KMS-11 (cell line): ENCODE results near the gene KIF17.

Source experiments
- H2AFZ ChIP-seq: fragments of 200-600 bp; sonication (generic); 2 replicates; pipeline ENCODE4 v1.6.1; 2016; ENCODE audit warnings: antibody characterized with exemption, mixed run types, low read depth
- H3K27ac ChIP-seq: fragments of 200-600 bp; sonication (generic); 2 replicates; pipeline ENCODE4 v1.6.1; 2016; ENCODE audit warnings: mild to moderate bottlenecking, mixed run types
- H3K27me3 ChIP-seq: fragments of 200-600 bp; sonication (generic); 2 replicates; pipeline ENCODE4 v1.6.1; 2017; ENCODE audit warnings: mild to moderate bottlenecking, low read depth, mixed run types, moderate library complexity; ENCODE audit not compliant: insufficient read depth
- H3K36me3 ChIP-seq: fragments of 200-600 bp; sonication (generic); 2 replicates; pipeline ENCODE4 v1.6.1; 2017; ENCODE audit warnings: mild to moderate bottlenecking, mixed run types; ENCODE audit not compliant: insufficient read depth
- H3K4me1 ChIP-seq: fragments of 200-600 bp; sonication (generic); 2 replicates; pipeline ENCODE4 v1.6.1; 2016; ENCODE audit warnings: mild to moderate bottlenecking, low read depth, mixed run types; ENCODE audit not compliant: poor library complexity, severe bottlenecking
- H3K4me2 ChIP-seq: fragments of 200-600 bp; sonication (generic); 2 replicates; pipeline ENCODE4 v1.7.0; 2016; ENCODE audit warnings: mild to moderate bottlenecking, mixed run types
- H3K4me3 ChIP-seq: fragments of 200-600 bp; sonication (generic); IDR thresholded peaks from 2 replicates; pipeline ENCODE4 v1.6.1; 2017; ENCODE audit warnings: low read depth, low read length, mixed read lengths; ENCODE audit not compliant: insufficient read depth
- H3K79me2 ChIP-seq: fragments of 200-600 bp; sonication (generic); 2 replicates; pipeline ENCODE4 v1.6.1; 2016; ENCODE audit warnings: low read depth, mixed run types; ENCODE audit not compliant: insufficient read depth
- H3K9ac ChIP-seq: fragments of 200-600 bp; sonication (generic); 2 replicates; pipeline ENCODE4 v1.6.1; 2016; ENCODE audit warnings: mild to moderate bottlenecking, mixed run types
- H4K20me1 ChIP-seq: fragments of 200-600 bp; sonication (generic); 2 replicates; pipeline ENCODE4 v1.6.1; 2016; ENCODE audit warnings: mild to moderate bottlenecking, mixed run types; ENCODE audit not compliant: insufficient read depth
- TF ChIP-seq, protein P1 (sequence below): fragments of 200-600 bp; sonication (generic); conservative IDR thresholded peaks from 2 replicates; pipeline ENCODE4 v1.6.1; 2017; ENCODE audit warnings: low read depth, mild to moderate bottlenecking, antibody characterized with exemption, low read length, moderate library complexity, mixed read lengths

The KIF17 gene

DNA sequence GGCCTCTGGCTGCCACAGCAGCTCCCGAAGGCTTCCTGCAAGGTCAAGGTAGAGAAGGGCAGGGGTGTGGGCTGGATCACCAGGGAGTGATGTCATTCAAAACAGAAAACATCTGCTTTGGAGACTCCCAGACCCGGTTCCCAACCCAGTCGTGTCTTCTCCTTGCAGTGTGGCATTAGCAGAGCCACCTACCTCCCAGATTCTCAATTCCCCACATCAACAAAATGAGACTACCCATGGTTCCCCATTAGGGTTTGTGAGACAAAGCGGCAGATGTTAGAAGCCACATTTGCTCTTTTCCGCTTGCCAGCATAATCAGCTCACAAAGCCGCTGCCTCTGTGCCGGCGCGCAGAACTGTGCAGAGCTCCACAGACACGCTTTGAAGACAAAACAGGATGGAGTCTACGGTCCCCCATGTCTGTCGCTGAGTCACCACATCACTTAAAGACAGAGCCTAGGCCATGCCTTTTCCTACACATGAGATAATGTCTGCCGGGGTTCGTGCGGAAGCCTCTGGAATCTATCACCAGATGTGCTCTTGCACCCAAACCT, 12.5 kb downstream of the KIF17 start:
- Histone ChIP-seq H3K9ac (no peak overlapping the region), H2AFZ (no peak overlapping the region), H3K36me3 (no peaks in the 10 kb centered on the region), H4K20me1 (no peaks in the 10 kb centered on the region), H3K4me2 (no peak overlapping the region), H3K27ac (no peak overlapping the region), H3K4me1 (no peaks in the 10 kb centered on the region), H3K79me2 (no peaks in the 10 kb centered on the region), H3K4me3 (no peak overlapping the region), H3K27me3 (peaks cover 32% of the 10 kb centered on the region)
- TF ChIP-seq, protein P1, sequence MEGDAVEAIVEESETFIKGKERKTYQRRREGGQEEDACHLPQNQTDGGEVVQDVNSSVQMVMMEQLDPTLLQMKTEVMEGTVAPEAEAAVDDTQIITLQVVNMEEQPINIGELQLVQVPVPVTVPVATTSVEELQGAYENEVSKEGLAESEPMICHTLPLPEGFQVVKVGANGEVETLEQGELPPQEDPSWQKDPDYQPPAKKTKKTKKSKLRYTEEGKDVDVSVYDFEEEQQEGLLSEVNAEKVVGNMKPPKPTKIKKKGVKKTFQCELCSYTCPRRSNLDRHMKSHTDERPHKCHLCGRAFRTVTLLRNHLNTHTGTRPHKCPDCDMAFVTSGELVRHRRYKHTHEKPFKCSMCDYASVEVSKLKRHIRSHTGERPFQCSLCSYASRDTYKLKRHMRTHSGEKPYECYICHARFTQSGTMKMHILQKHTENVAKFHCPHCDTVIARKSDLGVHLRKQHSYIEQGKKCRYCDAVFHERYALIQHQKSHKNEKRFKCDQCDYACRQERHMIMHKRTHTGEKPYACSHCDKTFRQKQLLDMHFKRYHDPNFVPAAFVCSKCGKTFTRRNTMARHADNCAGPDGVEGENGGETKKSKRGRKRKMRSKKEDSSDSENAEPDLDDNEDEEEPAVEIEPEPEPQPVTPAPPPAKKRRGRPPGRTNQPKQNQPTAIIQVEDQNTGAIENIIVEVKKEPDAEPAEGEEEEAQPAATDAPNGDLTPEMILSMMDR, result no peak

DNA sequence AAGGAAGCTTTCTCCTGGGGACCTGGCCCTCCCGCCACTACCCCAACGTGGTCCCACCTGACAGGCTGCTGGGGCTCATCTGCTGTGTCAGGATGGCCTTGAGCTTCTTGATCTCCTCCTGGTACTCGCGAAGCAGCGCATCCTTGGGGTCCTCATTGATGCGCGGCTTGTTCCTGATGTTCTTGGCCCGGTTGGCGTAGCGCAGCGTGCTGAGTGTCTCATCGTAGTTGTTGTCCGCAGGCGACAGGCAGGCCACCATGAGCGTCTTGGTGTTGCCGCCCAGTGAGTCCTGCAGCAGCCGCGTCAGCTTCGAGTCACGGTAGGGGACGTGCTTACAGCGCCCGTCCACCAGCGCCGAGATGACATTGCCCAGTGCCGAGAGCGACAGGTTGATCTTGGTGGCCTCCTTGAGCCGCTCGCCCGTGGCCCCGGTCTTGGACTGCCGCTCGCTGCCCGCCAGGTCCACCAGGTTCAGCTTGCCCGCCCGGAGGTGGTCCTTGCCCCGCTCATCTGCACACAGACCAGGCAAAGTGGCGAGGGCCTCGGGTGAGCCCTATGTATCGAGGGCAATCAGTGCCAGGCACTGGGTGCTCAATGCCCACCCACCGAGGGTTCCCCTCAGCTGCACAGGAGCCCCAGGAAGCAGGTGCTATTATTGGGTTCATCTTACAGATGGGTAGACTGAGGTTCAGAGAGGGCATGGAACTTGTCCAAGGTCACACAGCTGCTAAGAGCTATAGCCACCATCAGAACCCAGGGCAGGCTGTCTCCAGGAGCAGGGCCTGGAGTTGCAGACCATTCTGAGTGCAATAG, 13.2 kb downstream of the KIF17 start:
- H3K27ac ChIP-seq, result no peak overlapping the region
- no peaks in the 10 kb centered on the region for H3K79me2 ChIP-seq
- no peak overlapping the region for H3K4me2 ChIP-seq
- peaks cover 29% of the 10 kb centered on the region; the same call in 1 of the 2 replicates for H3K27me3 ChIP-seq
- TF ChIP-seq, protein P1, result no peak
- H4K20me1 ChIP-seq, result no peaks in the 10 kb centered on the region
- no peaks in the 10 kb centered on the region for H3K4me1 ChIP-seq
- H3K4me3 ChIP-seq, result no peak overlapping the region
- H3K36me3 ChIP-seq, result no peaks in the 10 kb centered on the region
- H3K9ac ChIP-seq, result no peak overlapping the region
- H2AFZ ChIP-seq, result no peak overlapping the region

DNA sequence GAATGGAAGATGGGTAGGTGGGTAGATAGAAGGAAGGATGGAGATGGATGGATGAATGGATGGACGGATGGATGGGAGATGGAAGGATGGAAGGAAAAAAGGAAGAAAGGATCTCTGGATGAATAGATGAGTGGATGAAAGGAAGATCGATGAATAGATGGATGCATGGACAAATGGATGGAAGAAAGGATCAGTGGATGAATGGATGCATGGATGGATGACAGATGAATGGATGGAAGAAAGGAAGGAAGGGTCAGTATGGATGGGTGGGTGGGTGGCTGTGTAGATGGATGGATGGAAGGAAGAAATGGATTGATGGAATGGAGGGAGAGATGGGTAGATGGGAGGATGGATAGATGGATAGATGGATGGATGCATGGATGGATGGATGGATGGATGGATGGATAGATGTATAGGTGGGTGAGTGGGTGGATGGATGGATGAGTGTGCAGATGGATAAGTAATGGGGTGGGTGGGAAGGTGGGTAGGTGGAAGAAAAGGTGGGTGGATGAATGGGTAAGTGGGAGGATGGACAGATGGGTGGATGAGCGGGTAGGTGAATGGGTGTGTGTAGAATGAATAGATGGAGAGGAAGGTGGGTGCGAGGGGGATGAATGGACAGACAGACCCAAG, 14.6 kb downstream of the KIF17 start:
- no peak overlapping the region for H3K27ac ChIP-seq
- no peak overlapping the region for H3K4me2 ChIP-seq
- H4K20me1 ChIP-seq, result no peaks in the 10 kb centered on the region
- no peak overlapping the region for H2AFZ ChIP-seq
- no peak overlapping the region for H3K4me3 ChIP-seq
- H3K27me3 ChIP-seq, result peaks cover 19% of the 10 kb centered on the region; the same call in 1 of the 2 replicates
- no peaks in the 10 kb centered on the region for H3K4me1 ChIP-seq
- H3K79me2 ChIP-seq, result no peaks in the 10 kb centered on the region
- H3K36me3 ChIP-seq, result no peaks in the 10 kb centered on the region
- H3K9ac ChIP-seq, result no peak overlapping the region
- TF ChIP-seq, protein P1, result no peak

DNA sequence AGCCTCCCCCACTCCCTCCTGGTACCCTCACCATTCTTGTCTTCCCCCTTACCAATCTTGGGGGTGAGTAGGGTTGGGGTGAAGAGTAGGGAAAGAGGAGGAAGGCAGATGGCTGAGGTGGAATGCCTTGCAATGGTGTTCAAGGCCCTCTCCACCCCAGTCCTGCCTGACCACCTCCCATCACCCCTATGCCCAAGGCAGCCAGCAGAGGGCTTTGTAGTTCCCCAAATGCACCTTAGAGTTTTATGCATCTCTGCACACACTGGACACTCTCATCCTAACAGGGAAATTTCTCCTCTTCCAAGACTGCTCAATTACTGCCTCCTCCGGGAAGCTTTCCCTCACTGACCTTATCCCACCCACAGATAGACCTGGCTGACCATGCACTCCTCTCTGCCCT, 15.4 kb downstream of the KIF17 start:
- Histone ChIP-seq H2AFZ (no peak overlapping the region), H3K4me1 (no peaks in the 10 kb centered on the region), H3K36me3 (no peaks in the 10 kb centered on the region), H3K4me3 (no peak overlapping the region), H3K9ac (no peak overlapping the region), H3K79me2 (no peaks in the 10 kb centered on the region), H3K27me3 (peaks cover 19% of the 10 kb centered on the region; the same call in 1 of the 2 replicates), H4K20me1 (no peaks in the 10 kb centered on the region), H3K4me2 (no peak overlapping the region), H3K27ac (no peak overlapping the region)
- TF ChIP-seq, protein P1, result no peak; the same call in 1 of the 2 replicates
